Natural killer cell (primary cell): Measurements from ENCODE around the gene PSME2. TPM values are rescaled to one million over a fixed set of nuclear protein-coding genes. Genes with fewer than 3 reads are reported as not detected.

ENCODE experiments used
- ATAC-seq, 3 donors: fragments of 150-1000 bp in 2 of 3; fragments of 200-7000 bp in 1 of 3; cut with Tn5 transposase; 1 replicate in 1 of 3; 2 replicates in 2 of 3; pipeline ENCODE4 v1.10.0; 2021; ENCODE audit warnings: mild to moderate bottlenecking in 2 of 3, moderate library complexity in 2 of 3
- DNase-seq, 2 donors: peaks; one replicate each; pipeline versions ENCODE4 v3.0.0 to v3.0.0-alpha.2; 2013 to 2021; ENCODE audit warnings: mixed read lengths in 1 of 2
- H3K27ac ChIP-seq: one replicate; pipeline ENCODE4 v1.5.1; 2013; ENCODE audit warnings: mild to moderate bottlenecking, low read length
- H3K27me3 ChIP-seq: one replicate; pipeline ENCODE4 v1.6.1; 2013; ENCODE audit warnings: low read length; ENCODE audit not compliant: control insufficient read depth, insufficient read depth
- H3K36me3 ChIP-seq: one replicate; pipeline ENCODE4 v1.6.1; 2013; ENCODE audit warnings: low read length; ENCODE audit not compliant: control insufficient read depth, insufficient read depth
- H3K4me1 ChIP-seq: one replicate; pipeline ENCODE4 v1.6.1; 2013; ENCODE audit warnings: low read length; ENCODE audit not compliant: control insufficient read depth, insufficient read depth
- H3K4me3 ChIP-seq: one replicate; pipeline ENCODE4 v1.5.1; 2013; ENCODE audit warnings: low read length
- H3K9me3 ChIP-seq: one replicate; pipeline ENCODE4 v1.6.1; 2013; ENCODE audit warnings: low read length; ENCODE audit not compliant: control insufficient read depth, insufficient read depth
- H3K27ac Mint-ChIP-seq, 2 donors: one replicate each; pipeline ENCODE4 v1.8.0; 2022; ENCODE audit warnings: mild to moderate bottlenecking in 2 of 2, mixed read lengths in 2 of 2, moderate library complexity in 1 of 2
- H3K27me3 Mint-ChIP-seq, 2 donors: one replicate each; pipeline ENCODE4 v1.8.0; 2022; ENCODE audit warnings: low read depth in 2 of 2, mixed read lengths in 2 of 2
- H3K36me3 Mint-ChIP-seq: one replicate; pipeline ENCODE4 v1.8.0; 2022; ENCODE audit warnings: mixed read lengths
- H3K4me1 Mint-ChIP-seq, 2 donors: one replicate each; pipeline ENCODE4 v1.8.0; 2022; ENCODE audit warnings: mixed read lengths in 2 of 2
- H3K4me3 Mint-ChIP-seq: one replicate; pipeline ENCODE4 v1.8.0; 2022; ENCODE audit warnings: mild to moderate bottlenecking, moderate library complexity, mixed read lengths
- H3K9me3 Mint-ChIP-seq, 2 donors: one replicate each; pipeline ENCODE4 v1.8.0; 2022; ENCODE audit warnings: mixed read lengths in 2 of 2
- WGBS: methylation state at CpG from one replicate; pipeline ENCODE4 v1.1.7; 2013; ENCODE audit warnings: missing lambda C conversion rate; ENCODE audit not compliant: insufficient coverage; 5-methylcytosine and 5-hydroxymethylcytosine counted together
- intact Hi-C: fragments of 100-400 bp; cut with micrococcal nuclease; formaldehyde crosslinking; loops from one replicate; pipeline ENCODE4 v1.14.2; 2022
- total RNA-seq, 4 donors: library from RNA; stranded (reverse); fragments of 120-200 nt in 1 of 4; gene quantifications; one replicate each; pipeline versions ENCODE4 v1.2.3 to v1.2.4, GENCODE V29; 2013 to 2022
- TF ChIP-seq, protein P1 (sequence below): fragments of 200-600 bp; IDR thresholded peaks from one replicate; pipeline ENCODE4 v1.8.0; 2022; ENCODE audit warnings: antibody characterized with exemption

Gene PSME2
- total RNA-seq, 3 donors from 2014 or later (not counting 1 experiment from before 2014, with no cell fraction given) = 193 to 237 (median 234) TPM

DNA sequence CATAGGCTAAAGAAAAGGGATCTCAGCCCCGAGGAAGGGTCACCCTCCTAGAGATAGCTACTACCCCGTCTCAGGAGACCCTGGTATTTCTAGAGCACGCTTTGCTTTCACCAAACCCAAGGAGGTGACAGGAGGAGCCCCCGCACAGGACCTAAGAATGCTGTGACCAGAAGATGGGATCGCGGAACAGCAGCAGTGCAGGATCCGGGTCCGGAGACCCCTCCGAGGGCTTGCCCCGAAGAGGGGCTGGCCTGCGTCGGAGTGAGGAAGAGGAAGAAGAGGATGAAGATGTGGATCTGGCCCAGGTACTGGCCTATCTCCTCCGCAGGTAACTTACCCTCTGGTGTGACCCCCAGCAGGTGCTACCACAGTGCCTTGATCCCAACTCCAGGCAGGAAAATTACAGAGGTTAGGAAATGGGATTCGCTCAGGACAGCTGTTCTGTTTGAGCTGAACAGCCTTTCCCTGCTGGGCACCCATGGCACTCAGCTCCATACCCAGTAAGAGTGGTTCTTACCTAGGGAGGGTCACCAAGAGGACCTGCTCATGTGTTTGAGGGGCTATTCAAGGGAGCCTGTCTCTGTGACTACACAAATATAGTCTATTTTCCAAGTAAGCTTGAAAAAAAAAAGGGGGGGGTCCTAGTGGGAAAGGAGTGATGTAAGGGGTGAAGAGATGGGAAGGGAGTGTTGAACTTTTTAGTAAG lies 30.8 kb downstream of the PSME2 start:
- Histone ChIP-seq H3K27me3 (no peaks in the 10 kb centered on the region), H3K4me1 (peaks cover 24% of the 10 kb centered on the region), H3K27ac (peak overlapping the region; percentile 100), H3K4me3 (peak overlapping the region; percentile 62), H3K9me3 (no peaks in the 10 kb centered on the region), H3K36me3 (peaks cover 32% of the 10 kb centered on the region)
- TF ChIP-seq, protein P1, sequence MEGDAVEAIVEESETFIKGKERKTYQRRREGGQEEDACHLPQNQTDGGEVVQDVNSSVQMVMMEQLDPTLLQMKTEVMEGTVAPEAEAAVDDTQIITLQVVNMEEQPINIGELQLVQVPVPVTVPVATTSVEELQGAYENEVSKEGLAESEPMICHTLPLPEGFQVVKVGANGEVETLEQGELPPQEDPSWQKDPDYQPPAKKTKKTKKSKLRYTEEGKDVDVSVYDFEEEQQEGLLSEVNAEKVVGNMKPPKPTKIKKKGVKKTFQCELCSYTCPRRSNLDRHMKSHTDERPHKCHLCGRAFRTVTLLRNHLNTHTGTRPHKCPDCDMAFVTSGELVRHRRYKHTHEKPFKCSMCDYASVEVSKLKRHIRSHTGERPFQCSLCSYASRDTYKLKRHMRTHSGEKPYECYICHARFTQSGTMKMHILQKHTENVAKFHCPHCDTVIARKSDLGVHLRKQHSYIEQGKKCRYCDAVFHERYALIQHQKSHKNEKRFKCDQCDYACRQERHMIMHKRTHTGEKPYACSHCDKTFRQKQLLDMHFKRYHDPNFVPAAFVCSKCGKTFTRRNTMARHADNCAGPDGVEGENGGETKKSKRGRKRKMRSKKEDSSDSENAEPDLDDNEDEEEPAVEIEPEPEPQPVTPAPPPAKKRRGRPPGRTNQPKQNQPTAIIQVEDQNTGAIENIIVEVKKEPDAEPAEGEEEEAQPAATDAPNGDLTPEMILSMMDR = no peak
- Mint-ChIP-seq H3K9me3 (no peaks in the 10 kb centered on the region), H3K27me3 (no peaks in the 10 kb centered on the region), H3K4me1 (peaks cover 22 to 27% of the 10 kb centered on the region in 2 donors), H3K27ac (peak overlapping the region; percentile 96 to 99), H3K4me3 (peak overlapping the region; percentile 99), H3K36me3 (peaks cover 6% of the 10 kb centered on the region)
- DNase-seq = no peak
- intact Hi-C loops = loop anchor here (1.0 to 2.0 kb wide), 4 partner anchors 63 to 327 kb away; partner anchors contain the start of genes CARMIL3, DHRS1, IPO4 and NOP9
- no peak for ATAC-seq
- WGBS = 3% methylated on average over 14 of the region's 14 CpGs

DNA sequence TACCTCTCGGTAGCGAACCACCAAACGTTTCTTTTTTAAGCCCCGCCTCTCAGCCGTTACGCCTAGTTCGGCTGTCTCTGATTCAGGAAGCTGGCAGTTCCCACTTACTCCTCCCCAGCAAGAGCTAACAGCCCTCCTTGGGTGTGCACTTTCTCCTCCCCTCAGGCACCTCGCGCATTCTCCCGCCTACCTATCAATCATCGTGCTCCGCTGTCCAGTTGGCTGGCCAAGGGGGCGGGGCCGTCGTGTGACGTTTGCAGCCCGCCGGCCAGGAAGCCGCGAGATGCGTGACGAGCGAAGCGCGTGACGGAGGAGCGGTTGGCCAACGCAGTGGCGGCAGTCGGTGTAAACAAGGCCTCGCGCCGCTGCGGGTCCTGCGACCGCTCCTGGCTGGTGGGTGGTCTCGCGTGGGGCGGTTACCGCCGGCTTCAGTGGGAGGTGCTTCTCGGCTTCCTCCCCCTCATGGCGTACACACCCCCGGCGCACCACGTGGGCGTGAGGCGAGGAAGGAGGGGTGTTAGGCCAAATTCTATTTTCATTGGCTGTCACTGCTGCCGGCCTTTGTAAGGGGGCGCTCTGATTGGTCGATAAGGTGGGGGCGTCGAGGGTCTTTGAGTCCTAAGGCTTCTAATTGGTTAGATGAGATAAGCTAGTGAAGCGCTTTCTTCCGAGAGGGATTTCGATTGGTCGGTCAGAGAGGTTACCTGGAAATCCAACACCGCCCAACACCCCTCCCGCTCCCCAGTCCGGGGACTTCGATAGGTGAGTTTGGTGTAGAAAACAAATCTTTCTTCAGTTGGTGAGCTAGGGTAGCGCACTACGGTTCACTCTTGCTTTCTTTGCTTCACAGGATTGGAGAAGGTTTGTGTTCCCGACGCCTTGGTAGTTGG lies 31.6 kb downstream of the PSME2 start, which contains the start of the genes DCAF11 and NRL:
DCAF11 (plus strand) TSS at position 246 of the 890 bp plus-strand sequence. CDS start 818 bp downstream, outside the sequence.
NRL (minus strand) TSS at position 418 of the 890 bp plus-strand sequence. CDS start 32,101 bp downstream, outside the sequence.
- Histone ChIP-seq H3K4me3 (peak within 1 kb of the TSS; percentile 62), H3K9me3 (no peaks in the 10 kb centered on the region), H3K36me3 (peaks cover 28% of the 10 kb centered on the region), H3K27me3 (no peaks in the 10 kb centered on the region), H3K27ac (peak within 1 kb of the TSS; percentile 100), H3K4me1 (peaks cover 24% of the 10 kb centered on the region)
- Mint-ChIP-seq H3K9me3 (no peaks in the 10 kb centered on the region), H3K4me1 (peaks cover 22 to 27% of the 10 kb centered on the region in 2 donors), H3K36me3 (peaks cover 6% of the 10 kb centered on the region), H3K27me3 (no peaks in the 10 kb centered on the region), H3K27ac (peak within 1 kb of the TSS; percentile 96 to 99), H3K4me3 (peak within 1 kb of the TSS; percentile 99)
- WGBS = under 1% methylated on average over 55 of the region's 65 CpGs
- intact Hi-C loops = loop anchor here (1.0 to 2.0 kb wide), 10 partner anchors 22 to 328 kb away; partner anchors contain the start of genes CARMIL3, CHMP4A, DHRS1 and EMC9
- peak; percentile 81 to 94 (median 83) for ATAC-seq
- DNase-seq = peak; percentile 99
- TF ChIP-seq, protein P1 = no peak

DNA sequence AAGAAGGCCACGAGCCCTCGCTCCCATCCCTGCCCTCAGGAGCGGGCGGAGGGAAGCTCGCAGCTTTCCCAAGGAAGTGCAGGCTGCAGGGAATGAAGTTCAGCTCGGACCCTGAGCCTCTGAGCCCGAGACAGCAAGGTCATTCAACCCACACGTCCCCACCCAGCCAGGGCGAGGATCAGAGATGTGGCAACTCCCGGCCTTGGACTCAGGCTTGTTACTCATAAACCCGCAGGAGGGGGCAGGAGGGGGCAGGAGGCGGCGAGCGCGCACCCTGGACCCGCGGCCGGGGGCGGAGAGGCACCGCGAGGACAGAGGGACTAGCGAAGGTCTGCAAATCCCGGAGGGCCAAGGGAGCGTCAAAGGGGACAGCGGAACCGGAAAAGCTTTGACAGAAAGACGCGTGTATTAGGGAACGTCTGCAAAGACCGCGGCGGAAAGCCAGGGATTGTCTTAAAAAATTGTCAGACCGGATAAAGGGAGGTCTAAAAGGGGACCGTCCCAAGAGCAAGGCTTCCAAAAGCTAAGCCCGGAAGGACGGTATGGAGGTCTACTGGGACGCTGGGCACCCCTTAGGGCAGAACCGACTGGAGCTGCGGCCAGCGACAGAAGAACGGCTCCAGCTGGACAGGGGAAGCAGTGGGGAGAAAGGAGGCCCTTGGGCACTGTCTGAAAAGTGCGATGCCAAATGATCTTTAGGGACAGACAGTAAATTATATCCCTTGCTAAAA lies 32.4 kb downstream of the PSME2 start:
- Mint-ChIP-seq H3K9me3 (no peaks in the 10 kb centered on the region), H3K4me1 (peaks cover 24 to 29% of the 10 kb centered on the region in 2 donors), H3K4me3 (peak overlapping the region; percentile 99), H3K27ac (peak overlapping the region; percentile 96 to 99), H3K36me3 (peaks cover 3% of the 10 kb centered on the region), H3K27me3 (no peaks in the 10 kb centered on the region)
- intact Hi-C loops = loop anchor here (1.0 to 2.0 kb wide), 9 partner anchors 22 to 329 kb away; partner anchors contain the start of genes CARMIL3, CHMP4A, EMC9 and IPO4
- Histone ChIP-seq H3K9me3 (no peaks in the 10 kb centered on the region), H3K4me3 (peak overlapping the region; percentile 62), H3K4me1 (peaks cover 24% of the 10 kb centered on the region), H3K36me3 (peaks cover 20% of the 10 kb centered on the region), H3K27me3 (no peaks in the 10 kb centered on the region), H3K27ac (peak overlapping the region; percentile 100)
- peak; percentile 17 to 44 (median 30) for ATAC-seq
- DNase-seq = peak in 1 of 2 donors; percentile 90
- WGBS = under 1% methylated on average over 42 of the region's 42 CpGs
- TF ChIP-seq, protein P1 = no peak
